ENCODE data around the gene MCMBP.
A peak's percentile ranks its signal among the peaks of the same experiment; 100 is the strongest.

MCMBP gene

DNA sequence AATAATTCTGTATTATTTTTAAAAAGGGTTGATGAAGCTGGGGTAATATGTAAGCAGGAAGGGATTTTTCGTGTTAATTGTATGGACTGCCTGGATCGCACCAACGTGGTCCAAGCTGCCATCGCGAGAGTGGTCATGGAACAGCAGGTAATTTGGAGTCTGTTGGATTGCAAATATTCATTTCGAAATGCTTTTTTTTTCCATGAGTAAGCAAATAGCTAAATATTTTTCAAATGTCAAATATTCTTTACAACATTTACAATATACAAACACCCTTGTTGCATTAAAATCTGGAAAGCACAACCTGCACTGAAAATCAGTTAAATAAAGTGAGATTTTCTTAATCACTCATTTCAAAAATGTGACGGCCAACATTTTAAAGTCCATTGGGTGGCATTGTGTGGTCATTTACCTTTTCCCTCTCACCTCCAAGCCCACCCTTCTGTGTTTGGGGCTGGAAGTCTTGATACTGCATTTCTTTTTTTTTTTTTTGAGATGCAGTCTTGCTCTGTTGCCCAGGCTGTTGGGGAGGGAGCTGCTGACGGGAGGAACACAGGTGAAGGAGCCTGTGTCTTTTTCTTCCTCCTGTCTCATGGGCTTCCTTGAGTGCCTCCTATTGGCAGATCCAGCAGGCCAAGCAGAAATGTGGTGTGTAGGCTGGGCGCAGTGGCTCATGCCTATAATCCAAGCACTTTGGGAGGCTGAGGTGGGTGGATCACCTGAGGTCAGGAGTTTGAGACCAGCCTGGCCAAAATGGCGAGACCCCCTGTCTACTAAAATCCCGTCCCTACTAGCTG lies 66.1 kb downstream of the MCMBP start:
- peak overlapping the region; percentile 77 for H3K27ac ChIP-seq
- H3K4me3 ChIP-seq (IDR thresholded peaks at IDR 0.05; ENCODE audit: insufficient read depth, low read depth, low read length) = no peak overlapping the region
- no peaks in the 10 kb centered on the region for H4K20me1 ChIP-seq (ENCODE audit: insufficient read depth)
- H3K79me2 ChIP-seq (ENCODE audit: insufficient read depth, low read depth) = no peaks in the 10 kb centered on the region
- peak overlapping the region; percentile 96; the same call in 1 of the 2 replicates for H3K4me2 ChIP-seq
- H3K27me3 ChIP-seq (ENCODE audit: insufficient read depth, low read depth) = no peaks in the 10 kb centered on the region
- TF ChIP-seq, protein P1, sequence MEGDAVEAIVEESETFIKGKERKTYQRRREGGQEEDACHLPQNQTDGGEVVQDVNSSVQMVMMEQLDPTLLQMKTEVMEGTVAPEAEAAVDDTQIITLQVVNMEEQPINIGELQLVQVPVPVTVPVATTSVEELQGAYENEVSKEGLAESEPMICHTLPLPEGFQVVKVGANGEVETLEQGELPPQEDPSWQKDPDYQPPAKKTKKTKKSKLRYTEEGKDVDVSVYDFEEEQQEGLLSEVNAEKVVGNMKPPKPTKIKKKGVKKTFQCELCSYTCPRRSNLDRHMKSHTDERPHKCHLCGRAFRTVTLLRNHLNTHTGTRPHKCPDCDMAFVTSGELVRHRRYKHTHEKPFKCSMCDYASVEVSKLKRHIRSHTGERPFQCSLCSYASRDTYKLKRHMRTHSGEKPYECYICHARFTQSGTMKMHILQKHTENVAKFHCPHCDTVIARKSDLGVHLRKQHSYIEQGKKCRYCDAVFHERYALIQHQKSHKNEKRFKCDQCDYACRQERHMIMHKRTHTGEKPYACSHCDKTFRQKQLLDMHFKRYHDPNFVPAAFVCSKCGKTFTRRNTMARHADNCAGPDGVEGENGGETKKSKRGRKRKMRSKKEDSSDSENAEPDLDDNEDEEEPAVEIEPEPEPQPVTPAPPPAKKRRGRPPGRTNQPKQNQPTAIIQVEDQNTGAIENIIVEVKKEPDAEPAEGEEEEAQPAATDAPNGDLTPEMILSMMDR (conservative IDR thresholded peaks at IDR 0.05; ENCODE audit: low read depth, low read length) = no peak
- no peaks in the 10 kb centered on the region for H3K36me3 ChIP-seq (ENCODE audit: insufficient read depth)
- peaks cover 55% of the 10 kb centered on the region for H3K4me1 ChIP-seq (ENCODE audit: low read depth, poor library complexity, severe bottlenecking)
- H3K9ac ChIP-seq = no peak overlapping the region
- no peak overlapping the region for H2AFZ ChIP-seq (ENCODE audit: low read depth)

DNA sequence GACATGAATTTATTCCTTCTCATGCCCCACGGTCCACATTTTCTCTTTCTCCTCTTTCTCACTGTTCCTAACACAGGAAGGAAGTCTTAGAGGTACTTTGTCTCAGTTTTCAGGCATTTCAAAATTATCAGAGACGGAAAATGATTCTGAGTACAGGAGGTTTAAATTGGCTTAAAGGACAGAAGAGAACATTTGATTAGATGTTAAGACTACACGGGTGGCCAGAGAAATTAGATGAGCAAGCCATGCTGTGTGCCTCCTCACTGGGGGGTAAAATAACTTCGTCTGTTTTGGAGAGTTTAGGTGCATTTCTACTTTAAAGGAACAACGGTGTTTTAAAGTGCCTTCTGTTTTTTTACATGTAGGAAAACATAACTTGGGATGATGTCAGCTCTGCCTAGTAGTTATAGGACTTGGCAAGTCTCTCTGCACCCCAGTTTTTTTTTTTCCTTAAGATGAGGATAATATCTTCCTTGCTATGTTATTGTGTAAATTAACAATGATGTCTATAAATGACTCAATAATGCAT lies 66.9 kb downstream of the MCMBP start:
- Histone ChIP-seq H3K4me2 (no peak overlapping the region), H3K9ac (no peak overlapping the region), H3K27ac (no peak overlapping the region), H4K20me1 (ENCODE audit: insufficient read depth) (no peaks in the 10 kb centered on the region), H3K4me1 (ENCODE audit: low read depth, poor library complexity, severe bottlenecking) (peaks cover 55% of the 10 kb centered on the region), H2AFZ (ENCODE audit: low read depth) (no peak overlapping the region), H3K4me3 (IDR thresholded peaks at IDR 0.05; ENCODE audit: insufficient read depth, low read depth, low read length) (no peak overlapping the region), H3K36me3 (ENCODE audit: insufficient read depth) (no peaks in the 10 kb centered on the region), H3K27me3 (ENCODE audit: insufficient read depth, low read depth) (no peaks in the 10 kb centered on the region), H3K79me2 (ENCODE audit: insufficient read depth, low read depth) (no peaks in the 10 kb centered on the region)
- TF ChIP-seq, protein P1 (conservative IDR thresholded peaks at IDR 0.05; ENCODE audit: low read depth, low read length) = no peak

DNA sequence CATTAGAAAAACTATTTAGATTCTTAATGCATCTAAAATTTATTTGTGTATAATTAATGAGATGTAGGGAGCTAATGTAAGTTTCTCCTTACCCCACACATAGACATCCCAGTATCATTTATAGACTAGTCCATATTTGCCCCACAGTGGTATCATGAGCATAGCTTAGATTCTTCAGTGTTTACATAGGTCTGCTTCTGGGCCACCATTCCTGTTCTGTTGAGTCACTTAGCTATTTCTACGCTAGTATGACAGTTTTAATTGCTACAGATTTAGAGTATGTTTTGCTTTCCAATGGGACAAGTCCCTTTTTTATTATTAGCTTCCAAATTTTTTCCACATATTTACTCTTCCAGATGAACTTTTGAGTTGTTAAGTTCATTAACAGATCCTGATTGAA lies 69.4 kb downstream of the MCMBP start:
- no peak overlapping the region for H3K4me2 ChIP-seq
- H3K27ac ChIP-seq = no peak overlapping the region

DNA sequence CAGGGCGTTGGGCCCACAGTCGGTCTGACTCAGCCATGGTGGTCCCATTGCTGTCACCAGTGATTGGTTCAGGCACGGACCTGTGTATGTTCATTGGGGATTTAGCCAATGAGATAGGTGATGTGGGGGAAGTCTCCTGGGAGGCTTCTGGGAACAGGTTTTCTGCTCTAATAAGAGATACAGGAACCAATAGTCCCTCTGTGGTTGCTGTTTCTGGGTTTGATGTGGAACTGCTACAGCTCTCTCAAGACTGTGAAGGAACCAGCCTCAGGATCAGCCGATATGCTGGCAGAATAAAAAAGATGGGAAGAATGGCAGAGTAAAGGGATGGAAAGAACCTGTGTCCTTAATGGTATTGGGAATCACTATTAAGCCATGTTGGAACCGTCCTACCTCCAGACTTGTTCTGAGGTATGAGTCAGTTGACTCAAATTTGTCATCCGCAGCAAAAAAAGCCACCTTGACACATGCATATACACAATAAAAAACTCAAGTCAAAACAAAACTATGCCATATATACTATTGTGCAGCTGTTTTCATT lies 70.6 kb downstream of the MCMBP start:
- no peak overlapping the region for H3K4me2 ChIP-seq

More for the DNA sequence above, 69.4 kb downstream of the MCMBP start:
- TF ChIP-seq, protein P1 (conservative IDR thresholded peaks at IDR 0.05; ENCODE audit: low read depth, low read length) = no peak
- H4K20me1 ChIP-seq (ENCODE audit: insufficient read depth) = no peaks in the 10 kb centered on the region
- no peaks in the 10 kb centered on the region for H3K27me3 ChIP-seq (ENCODE audit: insufficient read depth, low read depth)
- no peak overlapping the region for H2AFZ ChIP-seq (ENCODE audit: low read depth)
- no peaks in the 10 kb centered on the region for H3K79me2 ChIP-seq (ENCODE audit: insufficient read depth, low read depth)
- peaks cover 31% of the 10 kb centered on the region for H3K4me1 ChIP-seq (ENCODE audit: low read depth, poor library complexity, severe bottlenecking)
- no peak overlapping the region for H3K9ac ChIP-seq
- H3K4me3 ChIP-seq (IDR thresholded peaks at IDR 0.05; ENCODE audit: insufficient read depth, low read depth, low read length) = no peak overlapping the region
- H3K36me3 ChIP-seq (ENCODE audit: insufficient read depth) = no peaks in the 10 kb centered on the region

More for the DNA sequence above, 70.6 kb downstream of the MCMBP start:
- Histone ChIP-seq H3K27ac (no peak overlapping the region), H3K27me3 (ENCODE audit: insufficient read depth, low read depth) (no peaks in the 10 kb centered on the region), H2AFZ (ENCODE audit: low read depth) (no peak overlapping the region), H3K36me3 (ENCODE audit: insufficient read depth) (no peaks in the 10 kb centered on the region), H3K9ac (no peak overlapping the region), H3K79me2 (ENCODE audit: insufficient read depth, low read depth) (no peaks in the 10 kb centered on the region), H3K4me1 (ENCODE audit: low read depth, poor library complexity, severe bottlenecking) (peaks cover 19% of the 10 kb centered on the region), H3K4me3 (IDR thresholded peaks at IDR 0.05; ENCODE audit: insufficient read depth, low read depth, low read length) (no peak overlapping the region), H4K20me1 (ENCODE audit: insufficient read depth) (no peaks in the 10 kb centered on the region)
- TF ChIP-seq, protein P1 (conservative IDR thresholded peaks at IDR 0.05; ENCODE audit: low read depth, low read length) = no peak

Data from KMS-11 (cell line).